ENCODE results near the gene FADS1.

Gene FADS1

GRCh38 chr11:61829806-61830205 lies 13.0 kb upstream of the FADS1 start:
- Histone ChIP-seq H3K9ac (ENCODE audit: low read length) (no peak overlapping the region), H3K4me1 (ENCODE audit: control insufficient read depth, insufficient read depth, low read length) (peaks cover 15% of the 10 kb centered on the region), H3K4me3 (ENCODE audit: low read length) (peak overlapping the region; percentile 78), H3K27ac (ENCODE audit: low read depth, low read length) (peak overlapping the region; percentile 77), H3K27me3 (ENCODE audit: control insufficient read depth, insufficient read depth, low read length) (no peaks in the 10 kb centered on the region), H3K36me3 (ENCODE audit: control insufficient read depth, insufficient read depth, low read length) (no peaks in the 10 kb centered on the region)

- Histone ChIP-seq H3K4me3 (ENCODE audit: low read length) (peak overlapping the region; percentile 78), H3K27ac (ENCODE audit: low read depth, low read length) (peak overlapping the region; percentile 77), H3K36me3 (ENCODE audit: control insufficient read depth, insufficient read depth, low read length) (no peaks in the 10 kb centered on the region), H3K27me3 (ENCODE audit: control insufficient read depth, insufficient read depth, low read length) (no peaks in the 10 kb centered on the region), H3K4me1 (ENCODE audit: control insufficient read depth, insufficient read depth, low read length) (peaks cover 15% of the 10 kb centered on the region), H3K9ac (ENCODE audit: low read length) (peak overlapping the region; percentile 24)
These were observed 12.0 kb upstream of the FADS1 start for GRCh38 chr11:61828629-61829407.

GRCh38 chr11:61828379-61828628 lies 11.5 kb upstream of the FADS1 start:
- H3K4me3 ChIP-seq (ENCODE audit: low read length), result peak overlapping the region; percentile 78
- peaks cover 15% of the 10 kb centered on the region for H3K4me1 ChIP-seq (ENCODE audit: control insufficient read depth, insufficient read depth, low read length)
- peak overlapping the region; percentile 77 for H3K27ac ChIP-seq (ENCODE audit: low read depth, low read length)
- H3K9ac ChIP-seq (ENCODE audit: low read length), result peak overlapping the region; percentile 24
- no peaks in the 10 kb centered on the region for H3K27me3 ChIP-seq (ENCODE audit: control insufficient read depth, insufficient read depth, low read length)
- no peaks in the 10 kb centered on the region for H3K36me3 ChIP-seq (ENCODE audit: control insufficient read depth, insufficient read depth, low read length)

GRCh38 chr11:61827571-61828378 lies 11.0 kb upstream of the FADS1 start, which contains the start of gene FADS2:
FADS2 (plus strand) TSS chr11:61828300; CDS start chr11:61828391, 91 bp downstream.
- peak within 1 kb of the TSS; percentile 78 for H3K4me3 ChIP-seq (ENCODE audit: low read length)
- peak within 1 kb of the TSS; percentile 77 for H3K27ac ChIP-seq (ENCODE audit: low read depth, low read length)
- H3K9ac ChIP-seq (ENCODE audit: low read length), result peak within 1 kb of the TSS; percentile 34
- no peaks in the 10 kb centered on the region for H3K36me3 ChIP-seq (ENCODE audit: control insufficient read depth, insufficient read depth, low read length)
- no peaks in the 10 kb centered on the region for H3K27me3 ChIP-seq (ENCODE audit: control insufficient read depth, insufficient read depth, low read length)
- peaks cover 15% of the 10 kb centered on the region for H3K4me1 ChIP-seq (ENCODE audit: control insufficient read depth, insufficient read depth, low read length)

DNA sequence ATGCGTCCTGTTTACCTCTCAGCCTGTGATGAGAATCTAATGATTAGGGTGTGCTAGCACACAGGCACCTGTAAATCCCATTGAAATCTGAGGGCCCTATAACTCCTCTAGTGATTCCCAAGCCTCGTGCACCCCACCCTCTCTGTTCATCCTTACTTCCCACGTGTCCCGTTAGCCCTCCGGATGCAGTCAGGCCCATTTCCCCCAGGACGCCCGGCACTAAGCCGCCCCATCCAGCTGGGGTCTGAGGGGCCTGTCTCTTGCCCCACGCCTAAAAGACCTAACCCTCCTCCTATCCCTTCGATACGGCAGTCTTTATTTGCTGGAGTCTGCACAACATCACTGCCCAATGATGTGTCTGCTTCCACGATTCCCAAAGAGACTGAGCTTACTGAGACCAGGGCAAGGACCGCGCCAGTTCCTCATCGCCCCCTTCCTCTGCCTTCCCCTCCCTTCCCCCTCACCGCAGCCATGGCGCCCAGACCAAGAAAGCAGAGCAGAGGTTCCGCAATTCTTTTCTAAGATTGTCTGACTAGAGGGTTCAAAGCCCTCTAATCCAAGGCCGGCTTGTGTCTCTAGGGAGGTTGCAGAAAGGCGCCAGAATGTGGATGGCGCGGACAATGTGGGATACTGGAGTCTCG lies 10.2 kb upstream of the FADS1 start:
- peak overlapping the region; percentile 34 for H3K9ac ChIP-seq (ENCODE audit: low read length)
- no peaks in the 10 kb centered on the region for H3K36me3 ChIP-seq (ENCODE audit: control insufficient read depth, insufficient read depth, low read length)
- peak overlapping the region; percentile 78 for H3K4me3 ChIP-seq (ENCODE audit: low read length)
- H3K4me1 ChIP-seq (ENCODE audit: control insufficient read depth, insufficient read depth, low read length), result peaks cover 15% of the 10 kb centered on the region
- H3K27me3 ChIP-seq (ENCODE audit: control insufficient read depth, insufficient read depth, low read length), result no peaks in the 10 kb centered on the region
- H3K27ac ChIP-seq (ENCODE audit: low read depth, low read length), result peak overlapping the region; percentile 77

- H3K4me3 ChIP-seq (ENCODE audit: low read length), result no peak overlapping the region
- no peak overlapping the region for H3K9ac ChIP-seq (ENCODE audit: low read length)
- H3K27ac ChIP-seq (ENCODE audit: low read depth, low read length), result no peak overlapping the region
- no peaks in the 10 kb centered on the region for H3K36me3 ChIP-seq (ENCODE audit: control insufficient read depth, insufficient read depth, low read length)
- no peaks in the 10 kb centered on the region for H3K27me3 ChIP-seq (ENCODE audit: control insufficient read depth, insufficient read depth, low read length)
- H3K4me1 ChIP-seq (ENCODE audit: control insufficient read depth, insufficient read depth, low read length), result peaks cover 6% of the 10 kb centered on the region
These were observed 3.4 kb upstream of the FADS1 start for GRCh38 chr11:61820174-61820573.

DNA sequence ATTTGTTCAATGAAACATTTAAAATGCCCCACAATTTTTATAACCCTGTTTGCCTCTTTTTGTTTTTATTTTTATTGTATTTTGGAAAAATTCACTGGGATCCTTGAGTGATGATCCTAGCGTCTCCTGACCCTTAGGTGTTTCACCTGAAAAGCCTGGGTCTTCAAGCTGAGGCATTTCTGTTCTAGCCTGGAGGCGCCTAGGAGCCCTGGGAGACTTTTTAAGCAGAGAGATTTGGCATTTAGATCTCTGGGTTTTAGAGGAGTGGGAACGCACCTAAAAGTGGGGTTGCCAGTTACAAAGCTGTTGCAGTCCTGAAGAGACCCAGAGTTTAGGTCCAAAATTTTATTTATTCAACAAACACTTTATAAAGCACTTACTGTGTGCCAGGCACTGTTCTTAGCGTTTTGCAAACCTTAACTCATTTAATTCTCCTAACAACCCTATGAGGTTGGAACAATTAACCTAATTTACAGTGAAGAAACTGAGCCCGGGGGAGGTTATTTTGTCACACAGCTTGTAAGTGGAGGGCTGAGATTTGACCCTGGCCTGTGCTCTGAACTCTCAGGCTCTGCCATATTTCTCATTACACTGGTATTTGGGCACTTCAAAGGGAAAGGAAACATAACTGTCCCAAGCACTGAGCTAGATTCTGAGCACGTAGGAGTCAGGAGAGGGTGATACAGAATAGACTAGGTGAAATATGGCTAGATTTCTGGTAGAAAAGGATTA lies 834 bp upstream of the FADS1 start:
- H3K4me3 ChIP-seq (ENCODE audit: low read length), result peak overlapping the region; percentile 94
- H3K4me1 ChIP-seq (ENCODE audit: control insufficient read depth, insufficient read depth, low read length), result peaks cover 8% of the 10 kb centered on the region
- H3K27ac ChIP-seq (ENCODE audit: low read depth, low read length), result peak overlapping the region; percentile 88
- peaks cover 1% of the 10 kb centered on the region for H3K36me3 ChIP-seq (ENCODE audit: control insufficient read depth, insufficient read depth, low read length)
- no peak overlapping the region for H3K9ac ChIP-seq (ENCODE audit: low read length)
- no peaks in the 10 kb centered on the region for H3K27me3 ChIP-seq (ENCODE audit: control insufficient read depth, insufficient read depth, low read length)

DNA sequence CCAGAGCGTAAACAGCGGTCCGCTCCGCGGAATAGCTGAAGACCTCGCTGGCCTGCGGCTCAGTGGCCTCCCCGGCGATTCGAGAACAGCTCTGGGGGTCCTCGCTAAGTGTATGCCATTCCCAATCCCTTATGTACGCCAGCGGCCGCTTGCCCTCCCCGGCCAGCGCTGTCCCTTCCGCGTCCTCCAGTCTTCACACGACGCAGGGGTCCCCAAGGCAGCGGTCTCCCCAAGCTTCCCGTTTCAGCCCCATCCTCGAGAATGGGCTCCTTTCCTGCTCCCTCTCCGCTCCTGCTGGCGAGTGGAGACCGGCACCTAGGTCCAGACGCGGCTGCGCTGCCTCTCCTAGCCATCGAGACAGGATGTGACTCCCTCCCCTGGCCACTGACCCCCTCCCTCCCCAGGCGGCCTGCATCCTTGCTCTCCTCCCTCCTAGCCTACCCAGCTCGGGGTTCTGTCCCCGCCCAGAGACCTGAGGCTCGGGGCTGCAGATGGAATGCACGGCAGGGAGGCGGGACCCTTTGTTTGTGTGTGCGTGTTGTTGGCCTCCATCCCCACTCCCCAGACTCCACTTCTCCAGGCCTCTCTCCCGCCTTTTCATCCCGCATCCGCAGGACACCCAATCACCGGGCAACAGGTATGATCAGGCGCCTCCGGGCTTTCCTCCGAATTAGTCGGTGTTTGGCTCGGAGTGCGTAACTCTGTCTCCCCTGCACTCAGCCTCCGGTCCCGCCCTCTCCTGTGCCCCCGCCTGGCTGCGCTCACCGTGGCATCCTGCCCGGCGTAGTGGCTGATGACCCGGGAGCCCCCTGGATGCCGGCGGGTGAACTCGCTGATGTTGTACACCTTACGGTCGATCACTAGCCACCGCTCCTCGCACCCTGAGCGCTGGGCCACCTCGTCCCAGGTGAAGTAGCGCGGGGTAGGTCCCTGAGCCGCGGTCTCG lies 740 bp downstream of the FADS1 start:
- Histone ChIP-seq H3K36me3 (ENCODE audit: control insufficient read depth, insufficient read depth, low read length) (peaks cover 3% of the 10 kb centered on the region), H3K4me3 (ENCODE audit: low read length) (peak overlapping the region; percentile 94), H3K9ac (ENCODE audit: low read length) (peak overlapping the region; percentile 76), H3K27ac (ENCODE audit: low read depth, low read length) (peak overlapping the region; percentile 88), H3K27me3 (ENCODE audit: control insufficient read depth, insufficient read depth, low read length) (no peaks in the 10 kb centered on the region), H3K4me1 (ENCODE audit: control insufficient read depth, insufficient read depth, low read length) (peaks cover 8% of the 10 kb centered on the region)

DNA sequence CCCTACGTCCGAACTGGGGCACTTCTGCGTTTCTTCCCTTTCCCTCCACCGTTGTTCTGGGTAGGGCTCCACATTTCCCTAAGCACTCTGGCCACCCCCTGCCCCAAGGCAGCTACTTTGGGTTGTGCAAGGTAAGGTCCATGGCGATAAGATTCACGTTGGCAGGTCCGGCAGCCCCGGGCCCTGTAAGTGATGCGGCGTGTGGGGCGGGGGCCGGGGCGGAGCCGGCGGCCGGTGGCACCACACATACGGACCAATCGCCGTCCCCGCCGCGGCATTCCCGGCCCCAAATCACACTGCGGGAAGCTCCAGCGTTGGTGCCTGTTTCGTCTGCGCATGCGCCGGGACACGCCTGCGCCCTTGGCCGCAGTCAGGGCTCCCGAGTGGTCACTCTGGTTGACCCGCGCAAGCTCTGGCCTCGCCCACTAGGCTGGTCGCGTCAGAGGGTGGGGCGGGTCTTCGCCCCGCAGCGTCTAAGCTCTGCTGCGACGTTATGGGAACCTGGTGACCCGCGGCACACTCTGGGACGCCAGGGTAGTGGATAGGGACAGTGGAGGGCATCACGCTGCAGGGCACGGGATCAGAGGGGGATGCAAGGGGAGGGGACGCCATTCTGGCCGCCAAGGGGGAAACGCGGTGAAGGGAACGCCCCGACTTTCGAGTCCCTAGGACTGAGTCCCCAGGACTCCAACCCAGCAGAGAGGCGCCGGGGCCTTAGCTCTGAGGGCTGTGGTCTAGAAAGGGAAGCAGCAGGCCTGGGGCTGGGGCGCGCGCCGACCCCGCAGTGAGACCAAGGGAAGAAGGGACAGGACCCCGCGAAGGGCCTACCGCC lies 1.6 kb downstream of the FADS1 start:
- Histone ChIP-seq H3K9ac (ENCODE audit: low read length) (peak overlapping the region; percentile 76), H3K4me1 (ENCODE audit: control insufficient read depth, insufficient read depth, low read length) (peaks cover 8% of the 10 kb centered on the region), H3K27ac (ENCODE audit: low read depth, low read length) (peak overlapping the region; percentile 88), H3K27me3 (ENCODE audit: control insufficient read depth, insufficient read depth, low read length) (no peaks in the 10 kb centered on the region), H3K36me3 (ENCODE audit: control insufficient read depth, insufficient read depth, low read length) (peaks cover 5% of the 10 kb centered on the region), H3K4me3 (ENCODE audit: low read length) (peak overlapping the region; percentile 94)

DNA sequence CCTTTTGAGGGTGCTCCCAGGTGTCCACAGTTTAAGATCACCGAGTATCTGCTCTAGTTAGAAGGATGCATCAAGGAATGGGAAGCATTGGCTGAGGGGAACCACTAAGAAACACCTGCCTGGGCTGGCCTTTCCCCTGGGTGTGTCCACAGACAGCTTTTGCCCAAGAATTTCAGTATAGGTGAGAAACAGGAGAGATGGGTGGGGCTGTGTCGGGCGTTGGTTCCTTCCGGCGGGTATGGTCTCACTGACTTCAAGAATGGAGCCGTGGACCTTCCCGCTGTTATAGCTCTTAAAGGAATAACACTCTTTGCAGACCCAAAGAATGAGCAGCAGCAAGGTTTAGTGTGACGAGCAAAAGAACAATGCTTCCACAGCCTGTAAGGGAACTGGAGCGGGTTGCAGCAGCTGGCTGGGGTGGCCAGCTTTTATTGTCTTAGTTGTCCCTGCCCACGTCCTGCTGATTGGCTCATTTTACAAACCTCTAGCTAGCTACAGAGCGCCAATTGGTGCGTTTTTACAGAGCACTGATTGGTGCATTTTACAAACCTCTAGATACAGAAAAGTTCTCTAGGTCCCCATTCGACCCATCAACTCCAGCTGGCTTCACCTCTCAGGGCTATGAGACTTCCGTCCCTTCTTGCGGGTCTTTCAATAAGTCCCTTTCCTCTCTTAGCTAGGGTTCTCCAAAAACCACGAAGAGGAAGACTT lies 2.4 kb downstream of the FADS1 start:
- peak overlapping the region; percentile 94 for H3K4me3 ChIP-seq (ENCODE audit: low read length)
- no peaks in the 10 kb centered on the region for H3K27me3 ChIP-seq (ENCODE audit: control insufficient read depth, insufficient read depth, low read length)
- H3K4me1 ChIP-seq (ENCODE audit: control insufficient read depth, insufficient read depth, low read length), result peaks cover 8% of the 10 kb centered on the region
- H3K27ac ChIP-seq (ENCODE audit: low read depth, low read length), result peak overlapping the region; percentile 88
- peaks cover 9% of the 10 kb centered on the region for H3K36me3 ChIP-seq (ENCODE audit: control insufficient read depth, insufficient read depth, low read length)
- H3K9ac ChIP-seq (ENCODE audit: low read length), result peak overlapping the region; percentile 32
